SK-N-SH (cell line): ENCODE measurements around the gene HS1BP3.

Source experiments
- CTCF ChIP-seq: fragments of 200-600 bp; sonication (generic); IDR thresholded peaks from 2 replicates; pipeline ENCODE4 v1.6.1; 2017; ENCODE audit warnings: antibody characterized with exemption, mild to moderate bottlenecking, moderate library complexity
- GATA2 ChIP-seq: sonication (generic); formaldehyde crosslinking; IDR thresholded peaks from 2 replicates; pipeline ENCODE4 v1.5.0; 2020; ENCODE audit warnings: mild to moderate bottlenecking, missing genetic modification reagents
- POLR2AphosphoS5 ChIP-seq: IDR thresholded peaks from 2 replicates; pipeline ENCODE4 v1.6.1; 2012; ENCODE audit warnings: low read depth, low read length
- RAD21 ChIP-seq: IDR thresholded peaks from 2 replicates; pipeline ENCODE4 v1.6.1; 2012; ENCODE audit warnings: mild to moderate bottlenecking, low read length

GRCh38 chr2:20673686-20674308 is 22.9 kb upstream of the HS1BP3 start:
- TF ChIP-seq POLR2AphosphoS5: no peak
- TF ChIP-seq CTCF: no peak
- no peak for TF ChIP-seq GATA2 (CRISPR knock-in tag)
- TF ChIP-seq RAD21: no peak
